HG02759 (cell line): ENCODE measurements around the gene PLSCR2.
"Not testable (repeated sequence)": the region's sequence is repeated elsewhere in the genome, so short reads cannot be mapped to it uniquely, and the experiment has no call there.

ENCODE experiments used
- ATAC-seq: cut with Tn5 transposase; IDR thresholded peaks from one replicate; pipeline ENCODE4 v1.9.1; 2021; ENCODE audit warnings: mild to moderate bottlenecking, moderate library complexity; ENCODE audit not compliant: unreplicated experiment

Gene PLSCR2, protein sequence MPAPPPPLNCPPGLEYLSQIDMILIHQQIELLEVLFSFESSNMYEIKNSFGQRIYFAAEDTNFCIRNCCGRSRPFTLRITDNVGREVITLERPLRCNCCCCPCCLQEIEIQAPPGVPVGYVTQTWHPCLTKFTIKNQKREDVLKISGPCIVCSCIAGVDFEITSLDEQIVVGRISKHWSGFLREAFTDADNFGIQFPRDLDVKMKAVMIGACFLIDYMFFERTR

DNA sequence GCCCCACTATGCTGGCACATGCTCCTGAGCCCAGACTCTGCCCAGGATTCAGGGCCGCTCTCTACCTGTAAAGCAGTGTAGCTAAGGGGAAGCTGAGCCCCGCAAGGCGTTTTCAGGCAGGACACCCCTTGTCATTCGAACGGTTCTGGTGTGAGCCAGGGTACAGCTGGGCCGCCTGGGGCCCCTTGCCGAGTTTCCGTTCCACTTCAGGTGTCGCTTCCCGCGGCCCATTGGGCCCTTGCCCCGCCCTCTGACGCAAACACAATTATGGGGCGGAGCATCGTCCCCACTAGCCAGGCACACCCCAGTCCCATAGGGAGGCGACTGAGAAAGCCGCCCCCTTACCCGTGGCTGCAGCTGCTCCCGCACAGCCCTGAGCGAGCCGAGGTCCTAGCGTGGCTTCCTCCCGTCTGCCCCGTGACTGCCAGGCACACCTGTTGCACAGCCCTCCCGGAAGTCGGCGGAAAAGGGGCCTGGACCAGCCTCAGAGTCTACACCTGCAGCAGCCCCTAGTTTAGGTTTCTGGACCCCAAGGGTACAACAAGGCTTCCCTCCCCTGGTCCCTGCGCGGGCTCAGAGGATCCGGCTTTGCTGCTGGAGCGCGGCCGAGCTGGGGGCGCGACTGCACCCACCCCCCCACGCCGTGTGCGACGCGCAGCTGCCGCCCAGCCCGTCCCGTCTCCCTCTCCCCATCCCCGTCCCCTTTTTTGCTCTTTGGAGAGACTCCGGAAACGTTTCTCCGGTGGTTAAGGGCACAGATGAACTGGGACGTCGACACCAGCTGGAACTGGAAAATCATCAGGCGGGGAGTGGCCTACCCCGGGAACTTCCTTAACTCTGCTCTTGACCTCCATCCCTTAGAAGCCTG is at the start of gene PLSCR2:
Gene PLSCR2, minus strand, starts transcription at position 412 of the 868 bp plus-strand sequence. CDS start 9,657 bp downstream, outside the sequence.
- peak; percentile 96 for ATAC-seq

DNA sequence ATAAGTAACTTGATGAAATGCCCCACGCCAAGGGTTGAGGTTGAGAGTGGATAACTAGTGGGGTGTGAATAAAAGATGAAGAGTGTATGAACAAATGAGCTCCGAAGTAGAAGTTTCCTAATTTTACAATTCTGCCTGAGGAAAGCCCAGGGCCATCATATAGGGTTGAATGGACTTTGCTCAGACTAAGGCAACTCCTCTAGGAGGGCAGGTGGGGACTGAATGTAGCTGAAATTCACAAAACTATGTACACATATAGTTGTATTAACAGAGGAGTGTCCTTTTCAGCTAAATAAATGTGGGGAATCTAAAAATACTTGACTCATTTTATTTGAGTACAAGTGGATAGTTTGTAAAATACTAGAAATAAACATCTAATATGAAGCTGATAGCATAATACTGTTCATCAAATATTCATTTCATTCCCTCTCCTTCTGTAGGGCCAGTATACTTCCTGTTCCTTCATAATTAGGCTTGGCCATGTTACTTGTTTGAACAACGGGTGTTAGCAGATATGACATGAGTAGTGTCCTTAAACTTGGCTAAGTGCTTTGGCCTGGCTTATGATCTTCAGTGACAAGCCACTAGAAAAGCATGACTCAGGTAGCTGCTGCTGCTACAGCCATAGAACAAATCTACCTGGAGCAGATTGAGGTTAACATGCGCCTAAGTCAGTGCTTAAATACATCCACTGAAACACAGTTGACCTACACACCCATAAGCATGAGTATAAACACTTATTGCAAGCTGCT is 48.5 kb upstream of the PLSCR2 start:
- ATAC-seq = no peak

DNA sequence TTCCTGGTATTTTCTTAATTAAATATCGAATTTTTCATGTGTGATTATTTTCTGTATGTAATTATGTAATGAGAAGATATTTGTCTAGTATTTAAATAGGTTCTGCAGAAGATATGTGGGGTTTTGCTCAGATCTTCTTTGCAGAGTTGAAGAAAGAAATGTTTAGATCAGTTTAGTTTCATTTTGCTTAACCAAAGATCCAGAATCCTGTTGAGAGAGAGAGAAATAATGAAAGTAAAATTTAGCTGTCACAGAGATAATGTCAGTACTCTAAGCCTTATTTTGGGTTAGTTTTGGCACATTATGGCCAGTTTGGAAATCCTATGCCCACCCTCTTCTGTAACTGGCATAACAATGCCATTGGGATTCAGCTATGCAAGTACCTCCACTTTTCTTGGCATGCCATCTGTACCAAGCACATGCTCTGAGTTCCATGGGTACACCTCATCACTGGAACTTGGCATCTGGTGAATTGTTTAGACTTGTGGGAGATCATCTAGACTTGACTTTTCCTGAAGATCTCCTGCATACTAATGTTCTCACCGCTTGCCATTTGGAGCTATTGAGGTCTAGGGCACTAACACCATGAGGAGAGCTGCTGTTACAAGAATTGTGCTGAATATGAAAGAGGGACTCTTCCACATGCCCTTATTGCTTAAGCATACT is 44.2 kb upstream of the PLSCR2 start:
- no peak for ATAC-seq

DNA sequence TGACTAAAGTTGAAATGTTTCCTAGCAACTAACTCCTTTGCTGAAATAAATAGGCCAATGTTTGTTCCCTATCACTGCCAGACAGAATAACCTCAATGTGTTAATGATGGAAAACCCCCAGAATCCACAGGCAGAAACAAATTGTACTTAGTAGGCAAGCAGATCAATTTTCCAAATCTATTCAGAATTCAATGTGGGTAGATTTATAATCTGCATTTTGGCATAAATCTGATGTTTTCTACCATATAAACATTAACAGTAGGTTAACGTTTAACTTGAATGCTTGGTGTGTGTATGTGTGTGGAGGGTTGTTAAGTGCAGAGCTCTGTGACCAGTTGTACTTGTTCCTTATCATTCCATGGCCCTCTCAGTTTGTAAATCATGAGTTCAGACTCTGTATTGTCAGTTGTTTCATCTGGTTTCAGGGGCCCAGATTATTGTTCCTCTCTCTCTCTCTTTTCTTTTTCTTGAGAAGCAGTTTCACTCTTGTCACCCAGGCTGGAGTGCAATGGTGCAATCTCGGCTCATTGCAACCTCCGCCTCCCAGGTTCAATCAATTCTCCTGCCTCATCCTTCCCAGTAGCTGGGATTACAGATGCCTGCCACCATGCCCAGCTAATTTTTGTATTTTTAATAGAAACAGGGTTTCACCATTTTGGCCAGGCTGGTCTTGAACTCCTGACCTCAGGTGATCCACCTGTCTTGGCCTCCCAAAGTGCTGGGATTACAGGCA is 42.2 kb upstream of the PLSCR2 start:
- ATAC-seq = no peak

DNA sequence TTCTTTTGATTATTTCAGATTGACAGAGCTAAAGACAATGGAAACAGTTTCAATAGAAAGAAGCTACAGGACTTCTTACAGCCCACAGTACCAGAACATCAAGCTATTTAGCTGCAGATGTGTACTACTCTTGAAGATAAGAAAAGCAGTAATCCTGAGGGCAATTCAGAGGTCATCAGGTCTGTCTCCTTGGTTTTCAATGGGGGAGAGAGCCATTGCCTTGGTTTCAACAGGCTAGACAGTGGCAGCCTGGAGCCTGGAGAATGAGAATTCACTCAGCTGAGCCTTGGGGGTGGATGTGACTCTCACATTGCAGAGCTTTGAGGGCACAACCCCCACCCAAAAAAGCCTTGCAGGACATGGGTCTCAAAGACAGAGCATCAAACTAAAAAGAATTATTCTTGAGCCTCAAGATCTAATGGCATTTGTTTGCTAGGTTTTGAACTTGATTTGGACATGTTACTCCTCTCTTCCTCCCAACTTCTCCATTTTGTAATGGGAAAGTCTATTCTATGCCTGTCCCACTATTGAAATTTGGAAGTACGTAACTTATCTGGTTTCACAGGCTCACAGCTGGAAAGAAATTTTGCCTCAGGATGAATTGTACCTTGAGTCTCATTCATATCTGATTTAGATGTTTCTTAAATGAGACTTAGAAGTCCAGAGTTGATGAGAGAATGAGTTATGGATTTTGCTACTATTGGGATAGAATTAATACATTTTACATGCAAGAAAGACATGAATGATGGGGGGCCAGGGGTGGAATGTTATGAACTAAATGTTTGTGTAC is 38.2 kb upstream of the PLSCR2 start:
- no peak for ATAC-seq

DNA sequence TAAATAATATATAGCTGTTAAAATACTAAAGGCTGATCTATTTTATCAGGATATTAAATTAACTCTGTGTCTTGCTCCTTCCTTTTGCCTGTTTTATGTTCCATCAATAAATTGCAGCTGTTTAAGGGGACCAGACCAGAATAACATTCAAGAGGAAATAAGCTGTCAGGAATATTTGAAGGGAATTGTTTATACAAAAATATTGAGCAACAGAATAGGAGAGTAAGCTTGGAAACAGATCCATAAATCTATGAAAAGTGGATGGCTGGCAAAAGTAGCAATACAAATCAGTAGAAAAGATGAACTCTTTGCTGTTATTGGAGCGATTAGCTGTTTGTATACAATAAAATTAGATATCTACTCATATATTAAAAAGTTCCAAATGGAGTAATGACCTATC is 36.2 kb upstream of the PLSCR2 start:
- no peak for ATAC-seq

DNA sequence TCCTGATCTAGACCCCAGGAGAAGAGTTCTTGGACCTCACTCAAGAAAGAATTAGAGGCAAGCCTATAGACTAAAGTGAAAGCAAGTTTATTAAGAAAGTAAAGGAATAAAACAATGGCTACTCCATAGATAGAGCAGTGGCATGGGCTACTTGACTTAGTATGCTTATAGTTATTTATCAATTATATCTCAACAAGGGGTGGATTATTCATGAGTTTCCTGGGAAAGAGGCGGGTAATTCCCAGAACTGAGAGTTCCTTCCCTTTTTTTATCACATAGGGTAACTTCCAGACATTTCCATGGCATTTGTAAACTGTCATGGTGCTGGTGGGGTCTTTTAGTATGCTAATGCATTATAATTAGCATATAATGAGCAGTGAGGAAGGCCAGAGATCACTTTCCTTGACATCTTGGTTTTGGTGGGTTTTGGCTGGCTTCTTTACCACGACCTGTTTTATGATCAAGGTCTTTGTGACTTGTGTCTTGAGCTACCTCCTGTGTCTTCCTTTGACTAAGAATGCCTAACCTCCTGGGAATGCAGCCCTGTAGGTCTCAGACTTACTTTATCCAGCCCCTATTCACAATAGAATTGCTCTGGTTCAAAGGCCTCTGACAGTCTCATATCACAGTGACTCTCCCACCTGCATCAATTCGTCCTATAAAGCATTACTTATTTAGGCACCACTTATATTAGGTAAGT is 35.3 kb upstream of the PLSCR2 start:
- ATAC-seq = no peak

DNA sequence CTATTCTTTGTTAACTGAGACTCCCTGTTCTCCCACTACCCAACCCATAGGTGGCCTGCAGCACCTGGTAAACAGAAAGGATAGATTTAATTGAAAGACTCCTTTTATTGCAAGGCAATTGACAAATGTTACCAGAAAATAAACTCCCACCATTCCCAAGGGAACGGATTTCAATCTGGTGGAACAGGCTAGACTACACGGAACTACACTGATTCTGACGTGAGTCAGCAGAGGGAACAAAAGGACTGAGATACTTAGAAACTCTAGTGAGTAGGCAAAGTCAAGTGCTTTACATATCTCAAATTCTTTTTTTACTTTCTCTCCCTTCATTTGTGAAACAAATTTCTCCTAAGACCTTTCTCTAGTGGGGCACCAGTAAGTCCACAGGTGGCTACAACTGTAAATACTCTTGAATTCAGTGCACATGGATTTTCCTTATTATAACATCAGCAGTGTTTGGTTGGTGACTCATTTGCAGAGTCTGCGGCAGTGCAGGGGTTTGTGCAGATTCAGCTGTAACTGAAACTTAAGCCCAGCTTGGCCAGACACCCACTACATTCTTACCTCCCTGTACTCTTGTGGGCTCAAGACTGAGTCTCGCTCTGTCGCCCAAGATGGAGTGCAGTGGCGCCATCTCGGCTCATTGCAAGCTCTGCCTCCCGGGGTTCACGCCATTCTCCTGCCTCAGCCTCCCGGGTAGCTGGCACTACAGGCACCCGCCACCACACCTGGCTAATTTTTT is 34.3 kb upstream of the PLSCR2 start:
- peak; percentile 92 for ATAC-seq

DNA sequence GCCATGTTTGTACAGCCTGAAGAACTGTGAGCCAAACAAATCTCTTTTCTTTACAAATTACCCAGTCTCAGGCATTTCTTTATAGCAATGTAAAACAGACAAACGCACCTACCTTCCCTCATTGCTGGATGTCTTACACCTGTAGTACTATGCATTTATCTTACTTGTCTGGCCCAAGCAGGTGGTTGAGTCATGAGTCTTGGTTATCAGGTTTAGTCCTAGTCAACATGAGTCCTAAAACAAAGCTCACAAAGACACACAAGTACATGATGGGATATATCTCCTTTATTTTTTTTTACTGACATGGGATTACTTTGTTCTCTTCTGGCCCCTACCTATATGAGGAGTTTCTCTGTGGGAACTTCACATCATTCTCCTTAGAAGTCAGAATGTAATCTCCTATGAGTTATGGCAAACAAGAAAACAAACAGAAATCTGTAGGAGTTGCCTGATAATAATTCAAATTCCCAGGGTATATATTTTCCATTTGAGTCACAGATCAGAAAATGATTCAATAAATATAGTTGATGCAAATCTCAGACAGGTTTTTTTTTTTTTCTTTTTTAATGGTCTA is 33.6 kb upstream of the PLSCR2 start:
- ATAC-seq = no peak

DNA sequence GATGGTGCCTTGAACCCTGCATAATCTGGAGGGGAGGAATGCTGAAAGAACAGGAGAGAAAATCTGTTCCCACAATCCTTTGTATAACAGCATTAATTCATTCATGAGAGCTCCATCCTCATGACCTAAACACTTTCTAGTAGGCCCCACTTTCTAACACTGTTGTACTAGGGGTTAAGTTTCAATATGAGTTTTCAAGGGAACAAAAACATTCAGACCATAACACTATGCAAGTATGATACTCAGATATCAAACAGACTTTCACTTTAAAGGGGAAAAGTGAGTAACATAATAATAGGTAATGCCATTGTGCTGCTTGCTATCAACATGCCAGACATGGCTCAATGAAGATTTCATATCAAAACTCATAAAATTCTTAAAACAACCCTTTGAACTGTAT is 32.4 kb upstream of the PLSCR2 start:
- ATAC-seq = peak; percentile 40

DNA sequence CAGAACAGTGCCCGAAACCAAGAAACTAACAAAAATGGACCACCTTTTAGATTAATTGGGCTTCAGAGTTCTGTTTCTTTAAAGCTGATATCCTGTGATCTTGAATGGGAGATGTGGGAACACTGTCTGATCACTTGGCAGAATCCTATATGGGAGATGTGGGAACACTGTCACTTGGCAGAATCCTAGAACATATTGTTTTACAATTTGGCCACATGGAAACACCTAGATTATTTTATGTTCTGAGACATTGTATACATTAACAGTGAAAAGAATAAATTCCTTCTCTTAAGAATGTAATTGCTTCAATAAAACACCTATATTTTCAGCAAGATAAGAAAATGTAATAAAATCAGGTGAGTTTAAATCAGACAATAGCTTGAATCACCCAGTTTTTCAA is 30.3 kb upstream of the PLSCR2 start:
- no peak for ATAC-seq

DNA sequence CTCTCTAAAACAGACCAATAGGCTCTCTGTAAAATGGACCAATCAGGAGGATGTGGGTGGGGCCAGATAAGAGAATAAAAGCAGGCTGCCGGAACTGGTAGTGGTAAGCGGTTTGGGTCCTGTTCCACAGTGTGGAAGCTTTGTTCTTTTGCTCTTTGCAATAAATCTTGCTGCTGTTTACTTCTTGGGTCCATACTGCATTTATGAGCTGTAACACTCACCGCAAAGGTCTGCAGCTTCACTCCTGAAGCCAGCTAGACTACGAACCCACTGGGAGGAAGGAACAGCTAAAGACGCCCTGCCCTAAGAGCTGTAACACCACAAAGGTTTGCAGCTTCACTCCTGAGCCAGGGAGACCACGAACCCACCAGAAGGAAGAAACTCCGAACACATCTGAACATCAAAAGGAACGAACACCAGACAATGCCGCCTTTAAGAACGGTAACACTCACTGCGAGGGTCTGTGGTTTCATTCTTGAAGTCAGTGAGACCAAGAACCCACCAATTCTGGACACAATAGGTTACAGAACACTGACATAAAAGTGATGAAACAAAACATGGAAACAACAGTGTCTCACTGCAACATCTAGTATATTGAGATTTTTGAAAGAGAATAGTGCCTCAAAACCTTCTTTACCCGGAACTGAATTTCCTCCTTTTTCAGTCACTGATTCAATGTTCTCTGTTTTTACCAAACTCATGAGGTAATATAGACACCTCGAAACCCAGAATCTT is 28.8 kb upstream of the PLSCR2 start:
- no peak for ATAC-seq

DNA sequence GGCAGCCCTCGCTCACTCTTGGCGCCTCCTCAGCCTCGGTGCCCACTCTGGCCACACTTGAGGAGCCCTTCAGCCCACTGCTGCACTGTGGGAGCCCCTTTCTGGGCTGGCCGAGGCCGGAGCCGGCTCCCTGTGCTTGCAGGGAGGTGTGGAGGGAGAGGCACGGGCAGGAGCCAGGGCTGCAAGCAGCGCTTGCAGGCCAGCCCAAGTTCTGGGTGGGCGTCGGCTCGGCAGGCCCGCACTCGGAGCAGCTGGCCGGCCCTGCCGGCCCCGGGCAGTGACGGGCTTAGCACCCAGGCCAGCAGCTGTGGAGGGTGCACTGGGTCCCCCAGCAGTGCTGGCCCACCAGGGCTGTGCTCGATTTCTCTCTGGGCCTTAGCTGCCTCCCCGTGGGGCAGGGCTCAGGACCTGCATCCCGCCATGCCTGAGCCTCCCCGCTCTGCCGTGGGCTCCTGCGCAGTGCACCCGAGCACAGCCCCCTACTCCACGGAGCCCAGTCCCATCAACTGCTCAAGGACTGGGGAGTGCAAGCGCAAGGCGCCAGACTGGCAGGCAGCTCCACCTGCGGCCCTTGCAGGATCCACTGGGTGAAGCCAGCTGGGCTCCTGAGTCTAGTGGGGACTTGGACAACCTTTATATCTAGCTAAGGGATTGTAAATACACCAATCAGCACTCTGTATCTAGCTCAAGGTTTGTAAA is 27.9 kb upstream of the PLSCR2 start:
- ATAC-seq = not testable (repeated sequence)

DNA sequence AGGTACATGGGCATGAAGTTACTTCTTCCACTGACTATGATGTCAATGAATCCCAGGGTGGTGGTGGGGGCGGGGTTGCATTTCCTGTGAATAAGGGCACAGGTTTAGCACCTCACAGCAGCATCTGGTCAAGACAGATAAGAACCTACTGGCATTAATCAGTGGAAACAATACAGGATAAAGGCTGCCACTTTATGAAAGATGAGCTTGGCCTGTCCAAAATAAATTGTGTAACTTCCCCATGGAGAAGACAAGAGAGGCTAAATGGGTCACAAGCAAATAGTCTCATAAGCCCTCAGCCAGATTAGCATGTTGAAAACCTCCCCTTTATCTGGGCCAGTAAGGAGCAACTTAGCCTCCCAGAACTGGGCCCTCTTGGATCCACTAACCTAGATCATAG is 27.4 kb upstream of the PLSCR2 start:
- ATAC-seq = no peak

DNA sequence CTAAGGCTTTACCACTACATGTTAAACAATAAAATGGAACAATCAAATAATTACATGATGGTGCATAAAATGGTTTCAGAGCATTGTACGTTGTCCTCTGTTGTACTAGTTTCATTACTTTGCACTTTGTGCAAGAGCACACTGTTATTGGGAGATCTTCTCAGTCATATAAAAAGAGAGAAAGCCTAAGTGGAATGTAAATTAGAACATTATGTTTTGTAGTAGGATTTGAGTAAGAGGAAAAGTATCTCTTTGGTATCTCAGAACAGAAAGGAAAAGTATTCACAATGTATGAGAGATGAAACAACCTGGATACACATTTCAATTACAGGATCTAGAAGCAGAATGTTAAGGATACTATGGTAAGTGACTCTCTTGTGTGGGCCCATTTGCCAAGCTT is 26.9 kb upstream of the PLSCR2 start:
- no peak for ATAC-seq

DNA sequence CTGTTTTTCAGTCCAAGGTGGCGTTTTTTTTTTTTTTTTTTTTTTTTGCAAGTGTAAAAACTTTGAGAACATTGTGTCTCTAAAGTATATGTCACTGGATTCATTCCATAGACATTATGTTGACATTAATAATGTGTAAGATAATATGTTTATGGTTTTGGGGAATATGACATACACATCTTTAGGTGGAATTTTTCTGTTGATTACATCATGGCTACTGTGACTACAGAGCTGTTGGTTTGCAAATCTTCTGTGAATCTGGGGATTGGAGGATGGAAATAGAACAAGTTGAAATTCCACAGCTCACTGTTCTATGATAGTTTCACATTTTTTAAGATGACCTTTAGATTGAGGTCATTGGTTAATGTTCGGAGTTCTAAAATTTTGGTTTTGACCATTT is 24.4 kb upstream of the PLSCR2 start:
- ATAC-seq = no peak

DNA sequence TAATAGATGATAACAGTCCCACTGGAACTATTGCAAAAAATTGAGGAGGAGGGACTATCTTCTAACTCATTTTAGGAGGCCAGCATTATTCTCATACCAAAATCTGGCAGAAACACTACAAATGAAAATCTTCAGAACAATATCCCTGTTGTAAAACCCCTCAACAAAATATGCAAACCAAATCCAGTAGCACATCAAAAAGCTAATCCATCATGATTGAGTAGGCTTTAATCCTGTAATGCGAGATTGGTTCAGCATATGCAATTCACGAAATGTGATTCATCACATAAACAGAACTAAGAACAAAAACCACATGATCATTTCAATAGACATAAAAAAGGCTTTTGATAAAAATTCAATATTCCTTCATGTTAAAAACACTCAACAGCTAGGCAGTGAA is 23.9 kb upstream of the PLSCR2 start:
- ATAC-seq = no peak
